Brain pericyte (primary cell): Measurements from ENCODE around the gene BRF1.
"Not testable (repeated sequence)": the region's sequence is repeated elsewhere in the genome, so short reads cannot be mapped to it uniquely, and the experiment has no call there.

Experiments
- DNase-seq: peaks from one replicate; pipeline ENCODE4 v3.0.0-alpha.2; 2012; ENCODE audit warnings: low read depth, low spot score

The BRF1 gene

DNA sequence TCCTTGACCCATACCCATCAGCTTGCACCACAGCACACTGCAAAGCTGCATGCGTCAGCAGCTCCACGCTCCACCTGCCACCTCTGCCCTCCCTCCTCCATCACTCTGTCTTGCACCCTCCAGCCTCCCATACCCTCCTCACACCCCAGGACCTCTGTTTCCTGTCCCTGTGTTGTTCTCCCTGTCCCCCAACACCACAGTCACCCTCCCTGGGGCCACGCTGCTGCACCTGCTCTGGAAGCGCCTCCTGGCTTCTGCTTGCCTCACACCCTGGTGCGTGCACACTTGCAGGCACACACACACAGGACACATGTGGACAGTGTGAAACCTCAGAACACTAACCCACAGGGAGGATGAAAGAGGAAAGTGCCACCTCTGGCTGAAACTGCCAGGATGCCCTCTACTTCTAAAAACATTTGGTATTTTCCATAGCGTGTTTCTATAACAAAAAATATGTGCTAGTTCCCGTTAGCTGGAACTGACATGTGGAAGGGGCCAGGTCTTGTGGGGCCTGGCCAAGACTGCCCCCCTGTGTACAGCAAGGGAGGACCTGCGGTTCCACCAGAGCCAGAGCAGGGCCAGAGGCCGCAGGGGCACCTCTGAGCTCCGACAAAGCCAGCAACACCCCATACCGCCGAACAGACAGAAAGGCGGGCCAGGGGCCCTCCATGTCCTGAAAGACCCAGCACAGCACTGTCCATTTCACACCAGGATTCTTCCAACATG lies 10.0 kb downstream of the BRF1 start:
- no peak for DNase-seq

DNA sequence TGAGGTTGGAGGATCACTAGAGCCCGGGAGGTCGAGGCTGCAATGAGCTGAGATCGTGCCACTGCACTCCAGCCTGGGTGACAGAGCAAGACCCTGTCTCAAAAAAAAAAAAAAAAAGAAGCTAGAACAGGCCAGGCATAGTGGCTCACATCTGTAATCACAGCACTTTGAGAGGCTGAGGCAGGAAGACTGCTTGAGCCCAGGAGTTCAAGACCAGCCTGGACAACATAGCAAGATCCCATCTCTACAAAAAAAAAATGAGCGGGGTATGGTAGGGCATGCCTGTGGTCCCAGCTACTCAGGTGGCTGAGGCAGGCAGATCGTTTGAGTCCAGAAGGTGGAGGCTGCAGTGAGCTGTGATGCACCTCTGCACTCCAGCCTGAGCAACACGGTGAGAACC lies 11.9 kb downstream of the BRF1 start:
- DNase-seq, result not testable (repeated sequence)

DNA sequence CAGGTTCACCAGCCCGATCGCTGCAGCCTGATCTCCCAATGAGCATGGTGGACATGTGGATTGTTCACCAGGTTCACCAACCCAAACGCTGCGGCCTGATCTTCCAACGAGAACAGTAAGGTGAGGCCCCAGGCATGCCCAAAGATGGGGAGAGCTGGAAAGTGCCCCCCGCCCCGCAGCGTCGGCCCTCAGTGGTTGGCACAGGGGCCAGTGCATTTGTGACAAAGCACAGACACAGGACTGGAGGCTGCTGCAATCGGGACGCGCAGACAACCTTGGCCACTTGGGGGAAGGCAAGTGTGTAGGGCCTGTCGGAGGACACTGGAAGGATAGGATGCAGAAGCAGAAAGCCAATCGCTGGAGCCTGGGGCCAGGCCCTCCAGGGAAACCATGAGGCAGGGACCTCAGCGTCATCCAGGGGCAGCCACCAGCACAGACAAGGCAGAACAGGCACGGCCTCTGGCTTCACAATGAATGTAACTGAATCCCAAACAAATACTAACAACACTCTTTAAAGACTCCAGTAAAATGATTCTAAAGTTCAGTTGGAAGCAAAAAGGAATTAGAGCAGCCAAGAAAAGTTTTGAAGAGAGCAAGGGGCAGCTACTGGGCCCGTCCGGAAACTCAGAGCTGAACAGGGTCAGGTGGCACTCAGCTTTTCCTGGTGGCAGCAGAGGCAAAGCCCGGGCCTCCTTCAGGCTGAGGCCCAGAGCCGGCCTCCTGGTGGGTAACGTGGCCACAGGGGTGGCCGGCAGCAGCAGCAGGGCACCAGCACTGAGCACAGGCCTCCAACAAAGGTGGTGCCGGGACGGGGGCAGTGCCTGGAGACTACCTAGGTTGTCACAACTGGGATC lies 13.3 kb downstream of the BRF1 start:
- no peak for DNase-seq

DNA sequence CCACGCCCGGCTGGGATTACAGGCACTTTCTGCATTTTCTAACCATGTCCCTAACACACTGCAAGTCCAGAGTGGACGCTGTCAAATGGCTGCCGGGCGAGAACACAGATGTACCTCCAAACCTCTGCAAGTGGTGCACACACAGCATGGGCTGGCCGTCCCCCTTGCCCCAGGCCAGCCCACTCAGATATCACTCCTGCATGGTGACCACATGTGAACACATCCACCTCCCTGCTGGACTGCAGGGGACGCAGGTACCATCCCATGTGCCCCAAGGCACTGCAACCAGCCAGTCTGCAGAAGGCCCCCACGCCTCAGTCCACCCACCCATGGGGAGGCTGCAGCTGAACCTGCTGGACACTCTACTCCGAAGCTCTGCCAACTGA lies 14.0 kb downstream of the BRF1 start:
- DNase-seq, result no peak

DNA sequence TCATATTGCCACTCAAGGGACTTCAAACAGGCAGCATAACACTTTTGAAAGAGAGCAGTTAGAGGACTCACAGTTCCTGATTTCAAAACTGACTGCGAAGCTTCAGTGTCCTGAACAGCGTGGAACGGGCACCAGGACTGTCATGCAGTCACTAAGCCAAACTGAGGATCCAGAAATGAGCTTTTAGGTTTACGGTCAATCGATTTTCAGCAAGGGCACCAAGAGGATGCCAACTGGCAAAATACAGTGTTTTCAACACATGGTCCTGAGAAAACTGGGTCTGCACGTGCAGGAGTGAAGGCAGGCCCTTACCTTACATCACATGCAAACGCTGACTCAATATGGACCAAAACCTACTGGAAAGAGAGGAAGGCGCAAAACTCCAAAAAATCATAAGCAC lies 15.6 kb downstream of the BRF1 start:
- no peak for DNase-seq

DNA sequence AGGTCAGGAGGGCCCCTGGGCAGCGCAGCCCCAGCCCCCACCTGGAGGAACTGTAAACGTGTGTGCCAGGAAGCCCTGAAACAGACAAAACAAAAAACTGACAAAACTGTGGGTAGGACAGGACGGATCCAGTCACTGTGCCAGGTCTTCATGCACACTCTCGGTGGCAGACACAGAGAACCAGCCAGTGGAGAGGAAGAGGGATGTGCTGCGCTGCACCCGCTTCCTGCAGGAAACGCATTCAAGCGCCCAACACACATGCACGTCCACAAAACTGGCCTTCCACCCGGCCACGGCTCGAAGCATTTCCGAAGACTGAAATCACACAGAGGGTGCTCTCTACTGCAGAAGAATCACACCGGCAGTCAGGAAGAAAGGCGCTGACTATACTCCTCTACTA lies 16.9 kb downstream of the BRF1 start:
- no peak for DNase-seq

DNA sequence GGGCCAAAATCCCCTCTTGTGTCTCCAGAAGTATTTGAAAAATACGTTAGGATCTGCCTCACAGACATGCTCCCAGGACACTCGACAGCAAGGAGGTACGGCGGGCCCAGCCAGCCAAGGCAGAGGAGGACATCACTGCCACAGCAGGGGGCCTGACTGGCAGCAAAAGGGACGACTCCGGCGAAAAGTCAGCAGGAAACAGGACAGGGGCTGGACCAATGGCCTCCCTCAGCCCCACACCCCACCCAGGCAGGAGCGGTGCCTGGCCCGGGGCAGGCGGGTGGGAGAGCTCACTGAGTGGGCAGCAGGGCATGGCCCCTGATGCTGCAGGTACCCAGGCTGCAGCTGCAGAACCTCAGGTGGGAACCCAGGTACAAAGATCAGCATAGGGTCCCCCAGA lies 17.8 kb downstream of the BRF1 start:
- DNase-seq, result no peak

DNA sequence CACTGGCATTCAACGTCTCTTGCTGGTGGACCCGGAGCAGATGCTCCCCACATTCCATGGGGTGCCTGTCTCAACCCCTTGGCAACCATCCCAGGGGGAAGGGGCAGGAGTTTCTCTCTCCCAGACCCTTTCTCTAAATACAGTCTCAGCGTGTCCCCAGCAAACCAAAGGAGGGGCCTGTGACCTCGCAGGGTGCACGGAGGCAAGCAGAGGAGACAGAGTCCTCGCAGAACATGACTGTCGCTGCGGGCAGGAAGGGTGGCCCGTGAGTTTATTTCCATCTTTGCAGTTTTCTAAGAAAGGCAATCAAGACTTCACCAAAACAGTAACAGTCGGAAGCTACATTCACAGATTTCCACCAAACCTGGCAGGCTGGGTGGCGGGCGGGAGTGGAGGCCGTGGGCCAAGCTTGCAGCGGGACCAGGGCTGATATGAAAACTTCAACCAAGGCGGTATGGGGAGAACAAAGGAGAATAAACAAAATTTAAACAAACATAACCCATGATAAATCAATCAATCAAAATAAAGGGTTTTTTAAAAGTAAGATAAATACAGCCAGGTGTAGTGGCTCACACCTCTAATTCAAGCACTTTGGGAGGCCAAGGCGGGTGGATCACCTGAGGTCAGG lies 18.6 kb downstream of the BRF1 start:
- DNase-seq, result no peak

DNA sequence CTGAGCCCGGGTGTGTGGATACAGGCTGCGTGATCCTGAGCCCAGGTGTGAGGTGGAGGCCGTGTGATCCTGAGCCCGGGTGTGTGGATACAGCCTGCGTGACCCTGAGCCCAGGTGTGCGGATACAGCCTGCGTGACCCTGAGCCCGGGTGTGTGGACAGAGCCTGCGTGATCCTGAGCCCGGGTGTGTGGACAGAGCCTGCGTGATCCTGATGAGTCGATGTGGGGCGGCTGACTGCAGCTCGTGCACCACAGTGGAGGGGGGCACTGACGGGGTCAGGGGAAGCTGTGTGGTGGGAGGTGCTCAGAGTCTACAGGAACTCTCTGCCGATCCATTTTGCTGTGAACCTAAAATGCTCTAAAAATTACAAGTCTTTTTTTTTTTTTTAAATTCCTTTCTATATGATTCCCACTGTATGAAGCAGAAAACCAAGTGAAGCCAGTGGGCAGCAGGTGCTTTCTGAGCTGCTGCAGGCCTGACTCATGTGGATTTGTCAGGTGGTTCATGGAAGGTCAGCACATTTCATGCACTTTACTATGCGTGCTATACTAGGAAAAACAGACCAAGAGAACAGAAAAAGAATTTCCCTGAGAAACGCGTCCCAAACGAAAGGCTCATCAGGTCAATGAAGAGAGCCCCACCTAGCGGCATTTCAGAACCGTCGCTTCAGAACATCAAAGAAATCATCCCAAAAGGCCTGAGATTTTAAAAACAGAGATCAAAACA lies 19.3 kb downstream of the BRF1 start:
- no peak for DNase-seq

DNA sequence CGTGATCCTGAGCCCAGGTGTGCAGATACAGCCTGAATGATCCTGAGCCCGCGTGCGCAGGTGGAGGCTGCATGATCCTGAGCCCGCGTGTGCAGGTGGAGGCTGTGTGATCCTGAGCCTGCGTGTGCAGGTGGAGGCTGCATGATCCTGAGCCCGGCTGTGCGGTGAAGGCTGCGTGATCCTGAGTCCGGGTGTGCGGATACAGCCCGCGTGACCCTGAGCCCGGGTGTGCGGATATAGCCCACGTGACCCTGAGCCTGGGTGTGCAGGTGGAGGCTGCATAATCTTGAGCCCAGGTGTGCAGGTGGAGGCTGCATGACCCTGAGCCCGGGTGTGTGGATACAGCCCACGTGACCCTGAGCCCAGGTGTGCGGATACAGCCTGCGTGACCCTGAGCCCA lies 20.3 kb downstream of the BRF1 start:
- no peak for DNase-seq

DNA sequence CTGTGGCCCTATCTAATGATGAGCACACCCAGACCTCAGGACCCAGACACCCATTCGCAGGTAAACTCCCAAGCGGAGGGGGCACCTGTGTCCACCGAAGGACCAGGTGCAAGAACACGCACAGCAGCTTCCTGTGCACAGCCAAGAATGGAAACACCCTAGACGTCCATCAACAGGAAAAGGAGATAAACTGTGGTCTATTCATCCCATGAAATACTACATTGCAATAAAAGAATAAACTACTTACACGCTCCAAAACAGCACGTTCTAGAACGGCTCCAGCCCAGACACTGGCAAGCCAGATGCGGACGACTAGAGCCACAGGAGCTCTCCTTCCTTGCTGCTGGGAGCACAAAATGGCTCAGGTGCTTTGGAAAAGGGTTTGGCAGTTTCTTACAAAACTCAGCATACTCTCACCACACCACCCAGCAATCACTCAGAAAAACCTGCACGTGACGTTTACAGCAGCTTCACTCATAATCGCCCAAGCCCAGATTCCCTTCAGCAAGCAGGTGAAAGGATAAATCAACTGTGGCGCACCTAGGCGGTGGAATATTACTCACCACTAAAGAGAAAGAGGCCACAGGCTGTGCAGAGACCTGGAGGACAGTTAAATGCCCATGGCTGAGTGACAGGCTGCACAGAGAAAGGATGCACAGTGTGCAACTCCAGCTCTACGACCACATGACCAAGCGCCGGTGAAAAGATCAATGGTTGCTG lies 21.0 kb downstream of the BRF1 start:
- DNase-seq, result no peak

DNA sequence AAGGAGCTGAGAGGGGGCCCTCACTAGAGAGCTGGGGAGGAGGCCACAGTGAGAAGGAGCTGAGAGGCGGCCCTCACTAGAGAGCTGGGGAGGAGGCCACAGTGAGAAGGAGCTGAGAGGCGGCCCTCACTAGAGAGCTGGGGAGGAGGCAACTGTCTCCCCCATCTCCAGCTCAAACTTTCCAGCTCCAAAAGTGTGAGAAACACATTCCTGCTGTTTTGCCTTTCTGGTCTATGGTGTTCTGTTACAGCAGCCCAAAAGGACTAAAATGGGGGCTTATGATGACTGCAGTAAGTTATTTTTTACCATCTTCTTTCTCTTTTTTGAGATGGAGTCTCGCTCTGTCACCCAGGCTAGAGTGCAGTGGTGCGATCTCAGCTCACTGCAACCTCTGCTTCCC lies 23.4 kb downstream of the BRF1 start:
- DNase-seq, result not testable (repeated sequence)

DNA sequence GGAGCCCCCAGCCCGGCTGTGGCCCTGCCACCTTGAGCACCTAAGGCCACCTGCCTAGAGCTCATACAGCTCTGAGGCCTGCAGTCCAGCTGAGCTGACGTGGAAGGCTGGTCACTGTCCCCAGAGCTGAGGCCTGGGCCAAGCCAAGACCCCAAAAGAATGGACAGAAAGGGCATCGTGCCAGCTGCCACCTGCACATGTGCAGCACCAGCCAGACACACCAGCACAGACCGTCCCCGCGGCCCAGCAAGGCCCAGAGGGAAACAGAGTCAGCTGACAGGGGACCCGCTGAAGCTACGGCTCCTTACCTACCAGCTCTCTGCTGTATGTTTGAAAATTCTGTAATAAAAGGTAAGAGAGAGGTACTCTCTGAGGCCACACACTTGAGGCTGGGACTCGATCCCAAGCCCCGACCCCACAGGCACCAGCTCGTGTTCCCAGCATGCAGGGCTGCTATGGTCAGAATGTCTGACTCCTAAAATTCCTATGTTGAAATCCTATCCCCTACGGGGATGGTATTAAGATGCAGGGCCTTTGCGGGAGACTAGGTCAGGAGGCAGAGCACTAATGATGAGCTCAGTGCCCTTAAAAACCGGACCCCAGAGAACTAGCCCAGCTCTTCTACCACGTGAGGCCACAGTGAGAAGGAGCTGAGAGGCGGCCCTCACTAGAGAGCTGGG lies 25.4 kb downstream of the BRF1 start:
- no peak for DNase-seq

DNA sequence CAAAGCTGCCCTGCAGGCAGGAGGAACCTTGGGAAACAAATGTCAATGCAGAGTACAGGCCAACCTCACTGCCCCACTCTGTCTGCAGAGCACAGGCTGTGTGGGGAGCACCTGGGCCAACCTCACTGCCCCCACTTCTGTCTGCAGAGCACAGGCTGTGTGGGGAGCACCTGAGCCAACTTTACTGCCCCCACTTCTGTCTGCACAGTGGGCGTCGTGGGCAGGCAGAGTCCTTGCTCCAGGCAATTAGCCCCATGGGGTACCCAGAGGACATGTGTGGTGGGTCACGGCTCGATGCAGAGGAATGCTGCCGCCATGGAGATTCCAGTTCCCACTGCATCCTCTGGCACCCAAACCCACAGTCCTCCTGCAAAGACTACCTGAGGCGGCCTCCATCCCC lies 26.2 kb downstream of the BRF1 start:
- no peak for DNase-seq

DNA sequence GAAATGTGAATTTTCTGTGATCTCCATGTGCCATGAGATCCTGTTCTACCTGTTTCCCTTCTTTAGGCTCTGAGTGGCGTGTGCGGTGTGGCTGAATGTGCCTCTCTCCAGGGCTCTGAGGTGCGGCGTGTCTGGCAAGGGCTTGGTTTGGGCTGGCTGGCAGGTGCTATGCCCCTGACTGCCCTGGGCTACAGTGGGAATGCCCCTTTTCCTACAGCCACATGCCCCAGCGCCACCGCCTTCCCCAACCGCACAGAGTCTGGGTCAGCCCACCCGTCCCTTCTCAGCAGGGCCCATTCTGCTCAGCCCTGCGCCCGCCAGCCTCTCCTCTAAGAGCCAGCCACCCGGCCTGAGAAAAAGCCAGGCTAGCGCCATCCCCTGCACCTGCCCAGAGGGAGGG lies 27.7 kb downstream of the BRF1 start:
- no peak for DNase-seq

DNA sequence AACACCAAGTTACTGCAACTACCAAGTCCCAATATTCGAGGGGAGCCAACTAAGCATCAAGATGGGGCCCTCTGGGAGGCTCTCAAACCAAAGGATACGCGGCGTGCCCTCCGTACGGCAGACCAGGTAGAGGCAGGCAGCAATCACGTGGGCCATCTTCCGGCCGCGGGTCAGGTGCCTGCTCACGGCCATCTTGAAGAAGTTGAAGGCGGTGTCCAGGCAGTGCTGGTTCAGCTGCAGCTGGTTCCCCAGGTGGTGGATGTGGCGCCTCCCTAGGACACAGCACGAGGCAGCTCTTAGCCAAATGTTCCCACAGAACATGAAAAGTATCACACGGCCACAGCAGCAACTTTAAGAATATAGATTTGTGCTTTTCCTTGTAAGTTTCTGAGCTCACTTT lies 28.2 kb downstream of the BRF1 start:
- no peak for DNase-seq

DNA sequence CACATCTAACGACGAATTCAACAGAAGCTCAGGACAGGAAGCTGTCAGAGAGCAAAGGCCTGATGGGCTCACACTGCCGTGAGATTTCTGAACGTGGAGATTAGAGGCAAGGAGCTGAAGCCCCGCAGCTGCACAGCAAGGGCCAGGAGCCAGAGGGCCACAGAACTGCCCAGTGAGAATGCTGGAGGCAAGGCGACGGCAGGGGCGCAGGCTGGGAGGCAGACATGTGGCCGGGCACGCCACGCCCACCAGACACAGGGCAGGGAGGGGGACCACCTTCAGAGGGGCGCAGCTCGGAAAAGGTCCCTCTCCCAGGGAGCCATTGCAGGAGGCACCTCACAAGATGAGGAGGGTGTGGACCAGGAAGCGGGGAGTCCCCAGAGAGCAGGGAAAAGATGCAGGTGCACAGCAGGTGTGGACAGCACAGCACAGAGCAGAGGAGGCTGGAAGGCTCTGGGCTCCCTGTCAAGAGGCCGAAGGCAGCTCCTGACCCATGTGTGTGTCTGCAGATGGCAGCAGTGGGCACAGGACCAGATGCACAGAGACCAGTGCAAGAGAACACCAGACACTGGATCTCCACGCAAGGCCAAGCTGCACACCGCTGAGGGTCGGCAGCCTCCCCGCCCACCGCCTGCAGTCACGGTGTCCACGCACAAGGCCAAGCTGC lies 29.4 kb downstream of the BRF1 start:
- DNase-seq, result no peak

DNA sequence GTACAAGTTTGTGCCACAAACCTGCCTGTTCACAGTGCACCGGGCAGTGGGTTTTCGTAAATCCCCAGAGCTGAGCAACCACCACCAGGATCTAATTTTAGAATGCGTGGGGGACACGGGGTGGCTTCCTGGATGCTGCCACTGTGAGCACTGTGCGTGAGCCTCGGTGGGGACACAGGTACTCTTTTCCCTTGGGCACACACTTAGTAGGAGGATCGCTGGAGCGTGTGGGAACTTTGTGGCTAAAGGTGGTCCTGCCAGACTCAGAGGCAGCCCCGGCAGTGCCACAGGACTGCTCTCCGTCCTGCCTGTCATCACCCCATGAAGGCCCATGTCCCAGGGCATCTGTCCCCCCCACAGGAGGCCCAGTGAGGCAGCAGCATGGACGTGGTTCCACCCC lies 31.4 kb downstream of the BRF1 start:
- no peak for DNase-seq

DNA sequence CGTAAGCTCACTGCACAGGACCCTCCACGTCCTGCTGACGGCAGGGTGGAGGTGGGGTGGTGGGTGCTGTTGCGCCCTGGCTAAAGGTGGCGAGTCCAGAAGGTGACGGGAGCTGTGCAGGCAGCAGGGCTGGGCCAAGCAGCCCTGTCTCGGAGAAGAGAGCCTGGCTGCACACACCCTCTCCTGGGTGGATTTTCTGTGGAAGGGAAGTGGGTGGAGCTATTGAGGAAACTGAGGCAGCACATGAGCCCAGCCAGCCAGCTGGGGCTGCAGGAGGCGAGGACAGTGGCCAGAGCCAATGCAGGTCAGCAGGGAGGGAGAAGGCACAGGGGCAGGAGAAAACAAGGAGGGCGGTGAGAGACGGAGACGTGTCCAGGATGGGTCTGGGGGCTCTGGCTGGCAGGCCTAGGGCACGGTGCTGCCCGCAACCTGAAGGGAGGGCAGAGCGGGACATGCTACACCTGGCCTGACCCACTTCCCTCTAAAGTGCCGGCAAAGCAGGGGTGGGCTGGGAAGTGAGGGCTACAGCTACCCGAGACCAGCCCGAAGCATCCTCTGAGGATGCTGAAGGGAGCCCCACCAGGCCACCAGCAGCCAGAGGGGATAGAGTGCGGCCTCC lies 32.0 kb downstream of the BRF1 start:
- DNase-seq, result no peak
